Activated CD8-positive, alpha-beta memory T cell treated with anti-CD3 and anti-CD28 coated beads, Interleukin-2, amount 50 U/mL, for 24 hours (primary cell): ENCODE measurements around the gene NEK4.
A peak's percentile ranks its signal among the peaks of the same experiment; 100 is the strongest.
"Not testable (repeated sequence)": the region's sequence is repeated elsewhere in the genome, so short reads cannot be mapped to it uniquely, and the experiment has no call there.

ENCODE experiments used
- DNase-seq: peaks from one replicate; pipeline ENCODE4 v3.0.0-alpha.2; 2020; ENCODE audit errors: extremely low read depth

The NEK4 gene

GRCh38 chr3:52696830-52697631 lies 73.7 kb downstream of the NEK4 start:
- DNase-seq = no peak

- no peak for DNase-seq
Observed at GRCh38 chr3:52695798-52696671, 74.7 kb downstream of the NEK4 start.

GRCh38 chr3:52694528-52695189 lies 76.1 kb downstream of the NEK4 start:
- no peak for DNase-seq

- no peak for DNase-seq
Observed at GRCh38 chr3:52693071-52693470, 77.7 kb downstream of the NEK4 start.

GRCh38 chr3:52690560-52690959 lies 80.2 kb downstream of the NEK4 start:
- no peak for DNase-seq

GRCh38 chr3:52689151-52689550 lies 81.6 kb downstream of the NEK4 start:
- no peak for DNase-seq

GRCh38 chr3:52688266-52688665 lies 82.5 kb downstream of the NEK4 start:
- no peak for DNase-seq

GRCh38 chr3:52685709-52686691 lies 84.7 kb downstream of the NEK4 start, which contains the start of the genes GNL3 and PBRM1:
TSS of gene GNL3 (plus strand) at chr3:52686032. CDS start at chr3:52686093, 61 bp downstream.
TSS of gene PBRM1 (minus strand) at chr3:52685913.
- DNase-seq = peak; percentile 74

GRCh38 chr3:52685285-52685708 lies 85.4 kb downstream of the NEK4 start:
- DNase-seq = peak; percentile 45

GRCh38 chr3:52684184-52684583 lies 86.6 kb downstream of the NEK4 start:
- no peak for DNase-seq

- DNase-seq = no peak
Observed at GRCh38 chr3:52683611-52684010, 87.1 kb downstream of the NEK4 start.

- no peak for DNase-seq
Observed at GRCh38 chr3:52682016-52682415, 88.7 kb downstream of the NEK4 start.

- DNase-seq = no peak
Observed at GRCh38 chr3:52681596-52681995, 89.1 kb downstream of the NEK4 start.

- DNase-seq = no peak
Observed at GRCh38 chr3:52679811-52680210, 90.9 kb downstream of the NEK4 start.

- no peak for DNase-seq
Observed at GRCh38 chr3:52679199-52679538, 91.6 kb downstream of the NEK4 start.

GRCh38 chr3:52678265-52679198 lies 92.2 kb downstream of the NEK4 start:
- no peak for DNase-seq

- not testable (repeated sequence) for DNase-seq
Observed at GRCh38 chr3:52676201-52676600, 94.5 kb downstream of the NEK4 start.

- DNase-seq = no peak
Observed at GRCh38 chr3:52671676-52672075, 99.1 kb downstream of the NEK4 start.

GRCh38 chr3:52670621-52671521 lies 99.9 kb downstream of the NEK4 start:
- peak; percentile 21 for DNase-seq
